ENCODE results near the gene LMAN1.

DNA sequence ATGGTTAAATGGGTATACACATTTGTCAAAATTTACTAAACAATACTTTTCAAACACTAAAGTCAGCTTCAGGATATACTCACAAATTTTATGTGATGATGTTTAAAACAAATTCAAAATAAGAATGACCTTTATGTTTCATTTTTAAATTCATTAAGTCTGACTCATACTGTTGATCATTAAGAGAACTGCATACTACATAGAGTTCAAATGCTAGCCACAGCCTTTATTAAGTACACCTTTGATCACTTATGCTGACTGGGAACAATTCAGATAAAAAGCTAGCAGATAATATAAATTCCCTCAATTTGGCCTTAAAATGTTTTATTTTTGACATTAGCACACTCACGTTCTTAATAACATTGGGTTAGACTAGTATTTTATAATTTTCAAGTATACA is 14.1 kb downstream of the LMAN1 start:
- TF ChIP-seq POLR2AphosphoS5 (IDR thresholded peaks at IDR 0.05; ENCODE audit: low read depth, low read length) (no peak), POU2F2 (IDR thresholded peaks at IDR 0.05; ENCODE audit: low read depth, low read length) (no peak), POLR2A (IDR thresholded peaks at IDR 0.05; ENCODE audit: low read depth, low read length) (no peak), TAF1 (IDR thresholded peaks at IDR 0.05; ENCODE audit: low read depth, low read length) (no peak)

All from GM12891 (cell line).